SH-SY5Y (cell line): Measurements from ENCODE around the gene FOXJ3.

Experiments used
- GATA2 ChIP-seq: IDR thresholded peaks from 2 replicates; pipeline ENCODE4 v1.6.1; 2011; ENCODE audit warnings: mild to moderate bottlenecking, low read depth, low read length
- GATA3 ChIP-seq: IDR thresholded peaks from 2 replicates; pipeline ENCODE4 v1.6.1; 2011; ENCODE audit warnings: low read depth, mild to moderate bottlenecking, low read length, moderate library complexity

DNA sequence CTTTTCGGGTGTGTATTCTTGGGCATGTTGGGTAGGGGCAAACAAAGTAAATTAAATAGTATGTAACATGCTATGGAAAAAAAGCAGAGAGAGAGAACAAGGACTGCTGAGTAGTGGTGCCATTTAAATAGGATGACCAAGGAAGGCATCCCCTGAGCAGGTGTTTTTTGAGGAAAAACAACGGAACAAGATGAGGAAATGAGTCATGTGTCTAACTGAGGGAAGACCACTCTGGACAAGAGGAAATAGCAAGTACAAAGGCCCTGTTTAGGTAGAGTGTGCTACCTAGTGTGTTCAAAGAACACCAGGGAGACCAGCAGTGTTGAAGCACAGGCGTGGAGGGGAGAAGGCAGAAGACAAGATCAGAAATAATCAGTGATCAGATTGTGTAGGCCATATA, 150.4 kb downstream of the FOXJ3 start:
- TF ChIP-seq GATA3 (no peak), GATA2 (no peak)
